Measurements from ENCODE around the gene HIF1A. TPM values are rescaled to one million over a fixed set of nuclear protein-coding genes. Genes with fewer than 3 reads are reported as not detected.

Gene HIF1A
- polyA plus RNA-seq, 1 experiment, result 85.5 TPM

DNA sequence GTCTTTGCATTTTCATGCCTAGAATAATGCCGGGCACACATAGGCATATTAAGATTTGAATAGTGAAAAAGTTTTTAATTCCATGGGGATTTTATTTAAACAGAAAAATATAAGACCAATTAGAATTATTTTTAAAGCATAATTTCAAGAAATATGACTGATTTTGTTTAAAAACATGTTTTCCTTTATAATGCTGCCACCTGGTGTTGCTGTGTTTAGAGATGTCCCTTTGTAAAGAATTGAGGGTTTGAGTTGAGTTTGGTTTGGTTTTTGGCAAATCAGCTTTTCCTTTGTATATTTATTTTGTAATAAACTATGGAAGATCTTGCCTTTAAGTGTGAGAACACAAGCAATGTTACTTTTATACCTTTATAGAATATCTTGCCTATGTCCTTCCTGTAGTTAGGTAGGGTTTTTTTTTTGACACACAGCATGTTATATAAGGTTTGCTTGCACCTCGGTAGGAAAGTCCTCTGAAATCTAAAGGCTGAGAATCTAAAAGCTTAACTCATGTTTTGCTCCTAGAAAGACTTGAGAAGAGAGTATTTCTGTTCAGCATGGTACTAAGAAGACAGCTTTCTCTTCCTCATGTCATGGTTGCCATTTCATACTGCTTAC is 35.6 kb downstream of the HIF1A start:
- ChIA-PET CTCF (interaction anchor here (1.0 to 2.1 kb wide), 4 partner anchors 11 to 270 kb away, joined by 3 to 8 read pairs (median 6); no protein-coding TSS in a partner anchor), POLR2A (no interaction called here)
- H3K4me3 ChIP-seq (ENCODE audit: low read depth, low read length), result no peak overlapping the region
- H3K36me3 ChIP-seq (ENCODE audit: control insufficient read depth, insufficient read depth, low read length), result peaks cover 9% of the 10 kb centered on the region
- H3K27me3 ChIP-seq (ENCODE audit: control insufficient read depth, insufficient read depth, low read length), result no peaks in the 10 kb centered on the region
- no peak for DNase-seq (ENCODE audit: low read depth)
- TF ChIP-seq, protein P1, sequence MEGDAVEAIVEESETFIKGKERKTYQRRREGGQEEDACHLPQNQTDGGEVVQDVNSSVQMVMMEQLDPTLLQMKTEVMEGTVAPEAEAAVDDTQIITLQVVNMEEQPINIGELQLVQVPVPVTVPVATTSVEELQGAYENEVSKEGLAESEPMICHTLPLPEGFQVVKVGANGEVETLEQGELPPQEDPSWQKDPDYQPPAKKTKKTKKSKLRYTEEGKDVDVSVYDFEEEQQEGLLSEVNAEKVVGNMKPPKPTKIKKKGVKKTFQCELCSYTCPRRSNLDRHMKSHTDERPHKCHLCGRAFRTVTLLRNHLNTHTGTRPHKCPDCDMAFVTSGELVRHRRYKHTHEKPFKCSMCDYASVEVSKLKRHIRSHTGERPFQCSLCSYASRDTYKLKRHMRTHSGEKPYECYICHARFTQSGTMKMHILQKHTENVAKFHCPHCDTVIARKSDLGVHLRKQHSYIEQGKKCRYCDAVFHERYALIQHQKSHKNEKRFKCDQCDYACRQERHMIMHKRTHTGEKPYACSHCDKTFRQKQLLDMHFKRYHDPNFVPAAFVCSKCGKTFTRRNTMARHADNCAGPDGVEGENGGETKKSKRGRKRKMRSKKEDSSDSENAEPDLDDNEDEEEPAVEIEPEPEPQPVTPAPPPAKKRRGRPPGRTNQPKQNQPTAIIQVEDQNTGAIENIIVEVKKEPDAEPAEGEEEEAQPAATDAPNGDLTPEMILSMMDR (IDR thresholded peaks at IDR 0.05; ENCODE audit: insufficient read depth, low read depth, low read length), result peak; percentile 39

- peaks cover 4% of the 10 kb centered on the region for H3K36me3 ChIP-seq (ENCODE audit: control insufficient read depth, insufficient read depth, low read length)
- CTCF ChIA-PET, result interaction anchor here (1.2 to 1.8 kb wide), 4 partner anchors 8 to 273 kb away, joined by 3 to 6 read pairs (median 4); no protein-coding TSS in a partner anchor
Measured at GRCh38 chr14:61733972-61734371, 38.7 kb downstream of the HIF1A start.

DNA sequence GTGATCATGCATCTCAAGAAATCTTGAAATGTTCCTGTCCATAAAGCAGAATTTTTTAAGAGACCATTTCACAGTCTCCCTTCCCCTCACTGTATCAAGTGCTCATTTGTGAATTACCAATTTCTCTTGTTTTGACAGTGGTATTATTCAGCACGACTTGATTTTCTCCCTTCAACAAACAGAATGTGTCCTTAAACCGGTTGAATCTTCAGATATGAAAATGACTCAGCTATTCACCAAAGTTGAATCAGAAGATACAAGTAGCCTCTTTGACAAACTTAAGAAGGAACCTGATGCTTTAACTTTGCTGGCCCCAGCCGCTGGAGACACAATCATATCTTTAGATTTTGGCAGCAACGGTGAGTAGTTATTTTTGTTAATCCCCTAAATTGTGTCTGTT is 41.4 kb downstream of the HIF1A start:
- no peak overlapping the region for H3K4me3 ChIP-seq (ENCODE audit: low read depth, low read length)
- no peak for DNase-seq (ENCODE audit: low read depth)
- H3K36me3 ChIP-seq (ENCODE audit: control insufficient read depth, insufficient read depth, low read length), result peaks cover 6% of the 10 kb centered on the region
- ChIA-PET CTCF (interaction anchor here (0.6 to 1.4 kb wide), 2 partner anchors 9 to 204 kb away, joined by 3 to 4 read pairs; no protein-coding TSS in a partner anchor), POLR2A (no interaction called here)
- TF ChIP-seq, protein P1 (IDR thresholded peaks at IDR 0.05; ENCODE audit: insufficient read depth, low read depth, low read length), result no peak
- no peaks in the 10 kb centered on the region for H3K27me3 ChIP-seq (ENCODE audit: control insufficient read depth, insufficient read depth, low read length)

More at GRCh38 chr14:61733972-61734371, 38.7 kb downstream of the HIF1A start:
- POLR2A ChIA-PET, result interaction anchor here (0.6 kb wide), 1 partner anchor 12 kb away, joined by 4 read pairs; no protein-coding TSS in a partner anchor
- no peaks in the 10 kb centered on the region for H3K27me3 ChIP-seq (ENCODE audit: control insufficient read depth, insufficient read depth, low read length)
- H3K4me3 ChIP-seq (ENCODE audit: low read depth, low read length), result no peak overlapping the region
- TF ChIP-seq, protein P1 (IDR thresholded peaks at IDR 0.05; ENCODE audit: insufficient read depth, low read depth, low read length), result no peak
- no peak for DNase-seq (ENCODE audit: low read depth)

- Histone ChIP-seq H3K27me3 (ENCODE audit: control insufficient read depth, insufficient read depth, low read length) (no peaks in the 10 kb centered on the region), H3K36me3 (ENCODE audit: control insufficient read depth, insufficient read depth, low read length) (peaks cover 6% of the 10 kb centered on the region), H3K4me3 (ENCODE audit: low read depth, low read length) (no peak overlapping the region)
- ChIA-PET CTCF (no interaction called here), POLR2A (no interaction called here)
- TF ChIP-seq, protein P1 (IDR thresholded peaks at IDR 0.05; ENCODE audit: insufficient read depth, low read depth, low read length), result no peak
- no peak for DNase-seq (ENCODE audit: low read depth)
Measured at GRCh38 chr14:61737915-61738314, 42.6 kb downstream of the HIF1A start.

DNA sequence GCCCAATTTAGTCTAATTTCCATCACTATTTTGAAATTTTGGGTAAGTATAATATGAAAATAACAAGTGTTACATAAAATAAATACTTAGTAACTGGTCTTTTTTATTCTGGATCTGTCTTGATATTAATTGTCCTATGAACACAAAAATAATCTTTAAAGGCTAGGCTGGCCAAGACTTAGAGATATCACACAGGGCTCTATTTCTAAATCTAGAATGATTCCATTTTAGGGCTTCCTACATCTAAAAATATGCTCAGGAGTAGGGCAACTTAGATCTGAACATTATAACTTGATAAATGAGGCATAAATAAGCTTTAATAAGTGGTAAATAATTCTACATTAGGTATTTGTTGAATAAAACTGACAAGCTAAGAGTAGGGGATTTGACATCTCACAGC is 43.8 kb downstream of the HIF1A start:
- no peaks in the 10 kb centered on the region for H3K27me3 ChIP-seq (ENCODE audit: control insufficient read depth, insufficient read depth, low read length)
- ChIA-PET POLR2A (no interaction called here), CTCF (no interaction called here)
- TF ChIP-seq, protein P1 (IDR thresholded peaks at IDR 0.05; ENCODE audit: insufficient read depth, low read depth, low read length), result no peak
- peaks cover 6% of the 10 kb centered on the region for H3K36me3 ChIP-seq (ENCODE audit: control insufficient read depth, insufficient read depth, low read length)
- DNase-seq (ENCODE audit: low read depth), result no peak
- H3K4me3 ChIP-seq (ENCODE audit: low read depth, low read length), result no peak overlapping the region

Data from BJ (cell line).